Loucy (cell line): ENCODE results near the gene ATP9A.

ENCODE experiments used
- EZH2phosphoT487 ChIP-seq: fragments of 200-600 bp; IDR thresholded peaks from 2 replicates; pipeline ENCODE4 v1.6.1; 2018; ENCODE audit warnings: antibody characterized with exemption, mild to moderate bottlenecking, moderate library complexity, borderline replicate concordance
- TF ChIP-seq, protein P1 (sequence below): fragments of 200-600 bp; sonication (generic); conservative IDR thresholded peaks from 2 replicates; pipeline ENCODE4 v1.5.1; 2014; ENCODE audit warnings: mild to moderate bottlenecking, antibody characterized with exemption, low read length

GRCh38 chr20:51579137-51579536 lies 189.1 kb downstream of the ATP9A start:
- TF ChIP-seq, protein P1, sequence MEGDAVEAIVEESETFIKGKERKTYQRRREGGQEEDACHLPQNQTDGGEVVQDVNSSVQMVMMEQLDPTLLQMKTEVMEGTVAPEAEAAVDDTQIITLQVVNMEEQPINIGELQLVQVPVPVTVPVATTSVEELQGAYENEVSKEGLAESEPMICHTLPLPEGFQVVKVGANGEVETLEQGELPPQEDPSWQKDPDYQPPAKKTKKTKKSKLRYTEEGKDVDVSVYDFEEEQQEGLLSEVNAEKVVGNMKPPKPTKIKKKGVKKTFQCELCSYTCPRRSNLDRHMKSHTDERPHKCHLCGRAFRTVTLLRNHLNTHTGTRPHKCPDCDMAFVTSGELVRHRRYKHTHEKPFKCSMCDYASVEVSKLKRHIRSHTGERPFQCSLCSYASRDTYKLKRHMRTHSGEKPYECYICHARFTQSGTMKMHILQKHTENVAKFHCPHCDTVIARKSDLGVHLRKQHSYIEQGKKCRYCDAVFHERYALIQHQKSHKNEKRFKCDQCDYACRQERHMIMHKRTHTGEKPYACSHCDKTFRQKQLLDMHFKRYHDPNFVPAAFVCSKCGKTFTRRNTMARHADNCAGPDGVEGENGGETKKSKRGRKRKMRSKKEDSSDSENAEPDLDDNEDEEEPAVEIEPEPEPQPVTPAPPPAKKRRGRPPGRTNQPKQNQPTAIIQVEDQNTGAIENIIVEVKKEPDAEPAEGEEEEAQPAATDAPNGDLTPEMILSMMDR, result no peak
- no peak for TF ChIP-seq EZH2phosphoT487
